IMR-90 (cell line): ENCODE data around the gene ENDOU. TPM values are rescaled to one million over a fixed set of nuclear protein-coding genes. Genes with fewer than 3 reads are reported as not detected.

ENCODE experiments used
- ATAC-seq: fragments of 200-7000 bp; cut with Tn5 transposase; 2 replicates; pipeline ENCODE4 v1.9.1; 2020; ENCODE audit warnings: low read depth, mild to moderate bottlenecking, moderate library complexity
- BruUV-seq: library from RNA; stranded (reverse); fragments of 400-500 nt; replicated peaks from 2 replicates; lab custom pipeline; 2021; lab: Mats Ljungman, UMichigan
- CTCF ChIA-PET: fragments of 300-600 bp; formaldehyde crosslinking; extraction: SDS; loops from one replicate; lab custom pipeline; 2021; ENCODE audit warnings: antibody characterized with exemption; lab: Yijun Ruan, JAX
- POLR2A ChIA-PET: fragments of 300-600 bp; sonication (Branson Sonifier 250); formaldehyde crosslinking; loops from one replicate; lab custom pipeline; 2022; ENCODE audit warnings: antibody characterized with exemption; ENCODE audit not compliant: unreplicated experiment; lab: Charles Lee
- DNase-seq: peaks from one replicate; pipeline ENCODE4 v3.0.0; 2013
- H2AFZ ChIP-seq: replicated peaks from 2 replicates; pipeline ENCODE3; 2013; ENCODE audit warnings: low read length, mild to moderate bottlenecking; ENCODE audit not compliant: poor library complexity
- H2AK5ac ChIP-seq: 2 replicates; pipeline ENCODE4 v1.6.1; 2013; ENCODE audit warnings: low read depth, low read length, inconsistent platforms
- H2AK9ac ChIP-seq: replicated peaks from 2 replicates; pipeline ENCODE3; 2013; ENCODE audit warnings: mild to moderate bottlenecking, low read depth, low read length, moderate library complexity; ENCODE audit not compliant: poor library complexity
- H2BK120ac ChIP-seq: 2 replicates; pipeline ENCODE4 v1.6.1; 2013; ENCODE audit warnings: low read depth, low read length, inconsistent platforms
- H2BK15ac ChIP-seq: 3 replicates; pipeline ENCODE4 v1.6.1; 2013; ENCODE audit warnings: low read depth, low read length, inconsistent platforms
- H2BK20ac ChIP-seq: 2 replicates; pipeline ENCODE4 v1.6.1; 2013; ENCODE audit warnings: low read depth, mild to moderate bottlenecking, inconsistent platforms, low read length, moderate library complexity
- H2BK5ac ChIP-seq: 2 replicates; pipeline ENCODE4 v1.6.1; 2013; ENCODE audit warnings: mild to moderate bottlenecking, low read depth, low read length, inconsistent platforms; ENCODE audit not compliant: poor library complexity, severe bottlenecking
- H3K14ac ChIP-seq: replicated peaks from 2 replicates; pipeline ENCODE4 v1.6.1; 2013; ENCODE audit warnings: low read depth, low read length, inconsistent platforms
- H3K18ac ChIP-seq: 2 replicates; pipeline ENCODE4 v1.6.1; 2013; ENCODE audit warnings: low read depth, low read length, control low read depth
- H3K23ac ChIP-seq: 2 replicates; pipeline ENCODE4 v1.6.1; 2013; ENCODE audit warnings: low read depth, low read length, inconsistent platforms
- H3K27ac ChIP-seq: 2 replicates; pipeline ENCODE4 v1.5.1; 2013; ENCODE audit warnings: mild to moderate bottlenecking, control low read depth, low read length; ENCODE audit not compliant: insufficient read depth
- H3K27me3 ChIP-seq: 2 replicates; pipeline ENCODE4 v1.6.1; 2013; ENCODE audit warnings: low read length; ENCODE audit not compliant: control insufficient read depth, insufficient read depth
- H3K36me3 ChIP-seq: 2 replicates; pipeline ENCODE4 v1.6.1; 2013; ENCODE audit warnings: low read length, mixed read lengths; ENCODE audit not compliant: control insufficient read depth, insufficient read depth
- H3K4ac ChIP-seq: 2 replicates; pipeline ENCODE4 v1.6.1; 2013; ENCODE audit warnings: low read depth, low read length, inconsistent platforms
- H3K4me1 ChIP-seq: 2 replicates; pipeline ENCODE4 v1.6.1; 2013; ENCODE audit warnings: low read length, mixed read lengths; ENCODE audit not compliant: control insufficient read depth, insufficient read depth
- H3K4me2 ChIP-seq: 2 replicates; pipeline ENCODE4 v1.6.1; 2013; ENCODE audit warnings: low read depth, mild to moderate bottlenecking, control low read depth, low read length, moderate library complexity
- H3K4me3 ChIP-seq: 2 replicates; pipeline ENCODE4 v1.5.1; 2013; ENCODE audit warnings: low read depth, mild to moderate bottlenecking, control low read depth, low read length, moderate library complexity; ENCODE audit not compliant: insufficient read depth
- H3K56ac ChIP-seq: 2 replicates; pipeline ENCODE4 v1.6.1; 2013; ENCODE audit warnings: low read length, inconsistent platforms; ENCODE audit not compliant: insufficient read depth; ENCODE audit errors: extremely low read depth
- H3K79me1 ChIP-seq, 2 experiments: 2 replicates each; pipeline ENCODE4 v1.6.1; 2013; ENCODE audit warnings: low read length in 2 of 2, inconsistent platforms in 1 of 2, low read depth in 1 of 2
- H3K9ac ChIP-seq: 2 replicates; pipeline ENCODE4 v1.6.1; 2013; ENCODE audit warnings: low read depth, low read length, control low read depth
- H3K9me1 ChIP-seq: 2 replicates; pipeline ENCODE4 v1.6.1; 2013; ENCODE audit warnings: low read length, inconsistent platforms; ENCODE audit not compliant: insufficient read depth
- H3K9me3 ChIP-seq: 2 replicates; pipeline ENCODE4 v1.6.1; 2013; ENCODE audit warnings: low read length; ENCODE audit not compliant: control insufficient read depth, insufficient read depth
- H4K20me1 ChIP-seq: 2 replicates; pipeline ENCODE4 v1.6.1; 2013; ENCODE audit warnings: low read length, inconsistent platforms; ENCODE audit not compliant: insufficient read depth
- H4K5ac ChIP-seq: 2 replicates; pipeline ENCODE4 v1.6.1; 2013; ENCODE audit warnings: mild to moderate bottlenecking, low read depth, low read length, control low read depth
- H4K8ac ChIP-seq, 2 experiments: 2 replicates each; pipeline ENCODE4 v1.6.1; 2013; ENCODE audit warnings: low read depth in 2 of 2, low read length in 2 of 2, control low read depth in 1 of 2, inconsistent platforms in 1 of 2
- H4K91ac ChIP-seq: 2 replicates; pipeline ENCODE4 v1.6.1; 2013; ENCODE audit warnings: low read depth, low read length, inconsistent platforms; ENCODE audit not compliant: insufficient read depth
- BHLHE40 ChIP-seq: fragments of 150-350 bp; IDR thresholded peaks from 2 replicates; pipeline ENCODE4 v1.6.1; 2016; ENCODE audit warnings: mild to moderate bottlenecking, low read depth, low read length
- CTCF ChIP-seq: conservative IDR thresholded peaks from 2 replicates; pipeline ENCODE4 v1.5.1; 2012; ENCODE audit warnings: mild to moderate bottlenecking, low read depth, low read length, improper control_type of control experiment
- ELK1 ChIP-seq: fragments of 150-350 bp; IDR thresholded peaks from 2 replicates; pipeline ENCODE4 v1.6.1; 2016; ENCODE audit warnings: low read depth, mild to moderate bottlenecking, low read length, moderate library complexity, borderline replicate concordance
- MXI1 ChIP-seq: IDR thresholded peaks from 2 replicates; pipeline ENCODE4 v1.6.1; 2012; ENCODE audit warnings: low read depth, mild to moderate bottlenecking, low read length, moderate library complexity, borderline replicate concordance
- POLR2A ChIP-seq: IDR thresholded peaks from 2 replicates; pipeline ENCODE4 v1.6.1; 2012; ENCODE audit warnings: mild to moderate bottlenecking, low read depth, low read length
- RAD21 ChIP-seq: IDR thresholded peaks from 2 replicates; pipeline ENCODE4 v1.6.1; 2012; ENCODE audit warnings: low read length, improper control_type of control experiment
- SMC3 ChIP-seq: fragments of 150-350 bp; IDR thresholded peaks from 2 replicates; pipeline ENCODE4 v1.6.1; 2016; ENCODE audit warnings: low read depth, mild to moderate bottlenecking, antibody characterized with exemption, low read length, moderate library complexity
- USF2 ChIP-seq: fragments of 150-350 bp; IDR thresholded peaks from 2 replicates; pipeline ENCODE4 v1.6.1; 2017; ENCODE audit warnings: mild to moderate bottlenecking, antibody characterized with exemption, low read length, low read depth
- WGBS, 2 experiments: methylation state at CpG; one replicate each; pipeline versions ENCODE4 v1.1.5 to v1.1.7; 2013; ENCODE audit warnings: missing lambda C conversion rate in 2 of 2; ENCODE audit not compliant: insufficient read length in 1 of 2; ENCODE audit errors: extremely low coverage in 2 of 2; 5-methylcytosine and 5-hydroxymethylcytosine counted together
- dilution Hi-C: fragments of 300-500 bp; cut with HindIII; formaldehyde crosslinking; loops from one replicate; pipeline ENCODE4 v1.14.3; 2018; ENCODE audit warnings: low sequenced_read_pairs; ENCODE audit not compliant: unreplicated experiment
- in situ Hi-C: fragments of 300-500 bp; cut with MboI; formaldehyde crosslinking; loops from 3 replicates; pipeline ENCODE4 v1.14.3; 2019; ENCODE audit warnings: low sequenced_read_pairs, inconsistent platforms, mixed read lengths
- intact Hi-C: fragments of 100-400 bp; cut with micrococcal nuclease; formaldehyde crosslinking; loops from 2 replicates; pipeline ENCODE4 v1.10.0; 2022
- polyA plus RNA-seq, 3 experiments: library from polyadenylated mRNA; depleted of rRNA; stranded (reverse); fragments of >200 nt; gene quantifications; 2 replicates each; pipeline ENCODE4 v1.2.3, GENCODE V29; 2012; ENCODE audit warnings: low replicate concordance in 1 of 3
- total RNA-seq: library from RNA; depleted of rRNA; stranded (reverse); fragments of >200 nt; gene quantifications from 2 replicates; pipeline ENCODE4 v1.2.3, GENCODE V29; 2012

Gene ENDOU
- total and polyA plus RNA-seq, 2 of the 4 experiments (the other 2 are of a cell fraction): under 0.01 to 0.09 TPM

- H4K8ac ChIP-seq: no peak overlapping the region
- no peaks in the 10 kb centered on the region for H3K79me1 ChIP-seq
- ChIA-PET POLR2A (no interaction called here), CTCF (interaction anchor here (0.6 to 3.7 kb wide), 10 partner anchors 9 to 71 kb away, joined by 3 to 19 read pairs (median 4); partner anchors contain the start of gene RAPGEF3)
- H2BK120ac ChIP-seq: no peak overlapping the region
- H2BK20ac ChIP-seq: no peak overlapping the region
- no peak overlapping the region for H3K23ac ChIP-seq
- H2AFZ ChIP-seq: no peak overlapping the region
- no peaks in the 10 kb centered on the region for H3K9me3 ChIP-seq
- 17% methylated on average over 1 of the region's 4 CpGs; no CpG with 5 or more reads in 1 of the 2 experiments for WGBS, 2 experiments
- intact Hi-C loops: loop anchor here (1.0 kb wide), 1 partner anchor 52 kb away; no protein-coding TSS in a partner anchor
- no peaks in the 10 kb centered on the region for H3K27me3 ChIP-seq
- dilution Hi-C loops: no loop called here
- no peak overlapping the region for H2AK5ac ChIP-seq
- no TSS peak for BruUV-seq
- H3K9me1 ChIP-seq: no peaks in the 10 kb centered on the region
- H4K91ac ChIP-seq: no peak overlapping the region
- no peak overlapping the region for H3K27ac ChIP-seq
- H4K20me1 ChIP-seq: no peaks in the 10 kb centered on the region
- H2BK5ac ChIP-seq: no peak overlapping the region
- no peak overlapping the region for H3K4ac ChIP-seq
- H3K18ac ChIP-seq: no peak overlapping the region
- H3K9ac ChIP-seq: no peak overlapping the region
- peak; percentile 19 for DNase-seq
- no peaks in the 10 kb centered on the region for H3K36me3 ChIP-seq
- no peak overlapping the region for H2AK9ac ChIP-seq
- H2BK15ac ChIP-seq: no peak overlapping the region
- peaks cover 7% of the 10 kb centered on the region for H3K4me1 ChIP-seq
- no peak for ATAC-seq
- TF ChIP-seq CTCF: peak; percentile 55
- TF ChIP-seq BHLHE40: no peak
- no peak for TF ChIP-seq MXI1
- TF ChIP-seq ELK1: no peak
- TF ChIP-seq POLR2A: no peak
- TF ChIP-seq RAD21: peak; percentile 50
- TF ChIP-seq SMC3: peak; percentile 34
- no peak for TF ChIP-seq USF2
- H4K5ac ChIP-seq: no peak overlapping the region
- H3K56ac ChIP-seq: no peak overlapping the region
- no peak overlapping the region for H3K4me2 ChIP-seq
- H3K4me3 ChIP-seq: no peak overlapping the region
- no peak overlapping the region for H3K14ac ChIP-seq
- in situ Hi-C loops: no loop called here
Observed at GRCh38 chr12:47767216-47767724, 42.0 kb upstream of the ENDOU start.
